HG02588 (cell line): ENCODE results near the gene ALDOC.
"Not testable (repeated sequence)": the region's sequence is repeated elsewhere in the genome, so short reads cannot be mapped to it uniquely, and the experiment has no call there.

ENCODE experiments used
- ATAC-seq: cut with Tn5 transposase; IDR thresholded peaks from one replicate; pipeline ENCODE4 v1.9.1; 2021; ENCODE audit warnings: mild to moderate bottlenecking, moderate library complexity; ENCODE audit not compliant: unreplicated experiment

ALDOC gene

DNA sequence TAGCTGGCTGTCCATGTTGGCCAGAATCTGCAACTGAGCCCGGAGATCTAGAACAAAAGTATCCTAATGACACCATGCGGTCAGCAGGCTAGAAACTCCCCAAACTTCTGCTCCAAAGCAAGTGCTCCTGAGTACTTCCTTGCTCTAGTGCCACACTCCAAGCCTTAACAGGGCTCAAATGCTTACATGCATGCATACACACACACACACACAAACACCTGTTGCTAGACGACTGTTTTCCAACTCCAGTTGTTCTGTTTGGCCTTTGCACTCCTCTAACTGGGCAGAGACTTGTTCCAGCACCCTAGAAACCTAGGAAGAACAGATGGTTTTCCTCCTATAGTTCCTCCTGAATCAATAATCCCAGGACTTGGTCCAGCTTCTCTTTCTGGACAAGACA, 7.7 kb upstream of the ALDOC start:
- ATAC-seq = no peak

DNA sequence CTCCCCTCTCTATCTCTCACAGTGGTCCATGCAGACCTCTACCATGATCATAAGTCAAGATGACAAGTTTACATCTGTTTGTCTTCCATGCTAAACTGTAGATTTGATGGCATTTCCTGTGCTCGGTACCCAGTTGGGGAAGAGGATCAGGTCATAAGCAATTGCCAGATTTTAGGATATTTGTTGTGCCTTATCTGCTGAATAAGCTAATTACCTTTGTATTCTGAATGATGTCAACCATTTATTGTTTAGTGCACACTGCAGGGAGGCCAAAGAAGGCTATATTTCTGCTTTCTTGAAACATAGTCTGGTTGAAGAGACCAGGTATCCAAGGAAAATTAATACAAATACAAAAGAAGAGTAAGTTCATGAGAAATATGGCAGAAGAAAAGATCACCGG, 5.8 kb upstream of the ALDOC start:
- no peak for ATAC-seq

DNA sequence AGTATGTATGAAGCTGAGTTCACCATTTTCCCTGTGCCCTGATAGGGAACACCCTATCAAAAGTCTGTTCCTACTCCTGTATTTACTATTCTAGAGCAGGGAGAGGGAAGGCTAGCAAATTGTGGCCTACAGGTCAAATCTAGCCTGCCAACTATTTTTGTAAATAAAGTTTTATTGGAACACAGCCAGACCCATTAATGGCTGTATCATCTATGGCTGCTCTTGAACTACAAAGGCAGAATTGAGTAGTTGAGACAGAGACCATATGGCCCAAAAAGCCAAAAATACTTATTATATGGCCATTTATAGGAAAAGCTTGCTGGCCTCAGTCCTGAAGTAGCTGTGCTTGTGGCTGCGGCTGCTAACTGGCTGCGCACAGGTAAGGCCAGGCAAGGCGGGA, 4.3 kb upstream of the ALDOC start:
- no peak for ATAC-seq

DNA sequence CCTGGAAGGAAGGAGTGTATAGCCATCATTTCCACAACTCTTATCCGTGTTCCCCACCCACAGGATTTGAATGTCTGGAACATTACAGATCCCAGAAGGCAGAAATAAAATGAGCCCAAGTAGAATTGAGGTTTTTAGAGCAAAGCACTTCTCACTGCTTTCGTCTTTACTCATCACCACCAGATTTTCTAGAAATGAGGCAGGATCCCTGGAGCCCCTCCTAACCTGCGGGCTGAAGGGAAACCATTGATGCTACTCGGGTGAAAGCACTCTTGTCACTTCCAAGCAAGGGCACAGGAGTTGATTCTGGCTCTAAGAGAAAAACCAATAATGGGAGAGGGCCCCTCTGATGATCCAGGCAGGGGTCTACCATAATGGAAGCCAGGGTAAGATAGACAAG, 2.8 kb upstream of the ALDOC start:
- ATAC-seq = no peak

DNA sequence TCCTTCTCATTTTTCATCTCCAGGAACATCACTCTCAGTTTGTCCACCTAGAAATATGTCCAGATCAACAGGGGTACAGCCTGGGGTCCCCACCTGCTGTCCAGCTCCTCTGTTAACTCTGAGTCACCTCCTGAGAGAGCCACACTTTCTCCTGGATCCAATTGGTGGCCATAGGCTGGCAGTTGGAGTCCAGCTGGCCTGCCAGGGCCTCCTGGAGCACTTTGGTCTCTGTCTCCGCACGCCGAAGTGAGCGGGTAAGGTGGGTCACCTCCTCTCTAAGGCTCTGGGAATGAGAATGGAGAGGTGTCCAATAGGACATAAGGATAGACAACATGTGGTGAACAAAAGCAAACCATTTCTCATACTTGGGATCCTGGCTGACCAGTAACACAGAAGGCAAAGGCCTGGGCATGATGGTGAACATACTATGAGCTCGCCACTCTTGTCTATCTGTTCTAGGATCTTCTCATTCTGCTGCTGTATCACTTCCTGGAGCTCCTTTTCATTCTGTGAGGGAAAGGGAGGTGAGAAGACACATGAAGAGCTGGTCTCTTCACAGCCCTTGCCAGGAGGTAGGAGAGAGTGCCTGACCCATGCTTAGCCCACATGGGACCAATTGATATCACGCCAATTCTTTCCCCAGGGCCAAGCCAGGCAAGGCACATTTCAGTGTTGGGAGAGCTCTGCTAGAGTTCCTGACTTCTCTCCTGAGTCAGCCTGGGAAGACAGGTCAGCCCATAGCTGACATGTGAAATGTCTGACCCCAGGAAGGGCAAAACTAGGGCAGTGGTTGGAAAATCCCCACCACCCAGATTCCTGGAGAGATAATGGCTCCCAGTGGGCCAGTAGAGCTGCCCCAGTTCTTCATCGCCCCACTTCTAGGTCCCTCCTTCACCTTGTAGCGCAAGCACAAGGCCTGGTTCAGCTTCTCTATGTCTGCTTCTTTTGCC, 1.8 kb upstream of the ALDOC start:
- no peak for ATAC-seq

DNA sequence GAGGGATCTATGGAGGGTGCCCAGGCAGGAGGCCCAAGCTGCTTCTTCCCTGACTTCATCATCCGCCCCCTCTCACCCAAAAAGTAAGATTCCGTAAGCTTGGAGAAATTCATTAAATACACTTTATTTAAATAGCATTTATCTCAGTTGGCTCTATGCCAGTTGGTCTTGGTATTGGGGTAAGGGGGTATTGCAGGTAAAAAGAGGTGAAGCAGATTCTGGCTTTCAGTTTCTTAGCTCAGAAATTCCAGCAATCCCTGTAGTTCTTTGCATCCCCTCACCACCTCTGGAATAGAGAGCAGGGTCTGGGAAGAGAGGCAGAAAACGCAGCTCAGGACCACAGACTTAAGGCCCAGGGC, 750 bp upstream of the ALDOC start:
- no peak for ATAC-seq

DNA sequence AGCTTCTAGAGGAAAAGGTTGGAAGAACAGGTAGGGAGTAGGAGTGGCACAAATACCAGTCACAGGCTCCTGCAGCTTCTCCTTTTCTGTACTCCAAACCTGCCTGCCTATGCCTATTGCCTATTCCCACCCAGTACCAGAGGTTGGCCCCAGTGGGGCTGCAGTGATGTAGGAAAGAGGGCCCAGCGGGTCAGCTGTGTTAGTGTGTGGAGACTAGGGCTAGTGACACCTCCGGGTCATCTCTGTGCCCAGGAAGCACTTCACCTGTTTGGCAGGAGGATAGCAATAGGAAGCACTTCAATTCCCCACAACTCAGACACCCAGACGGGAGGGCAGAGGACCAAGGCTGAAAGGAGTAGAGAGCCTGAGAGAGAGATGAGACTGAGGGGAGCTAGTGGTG, 679 bp downstream of the ALDOC start:
- ATAC-seq = not testable (repeated sequence)

DNA sequence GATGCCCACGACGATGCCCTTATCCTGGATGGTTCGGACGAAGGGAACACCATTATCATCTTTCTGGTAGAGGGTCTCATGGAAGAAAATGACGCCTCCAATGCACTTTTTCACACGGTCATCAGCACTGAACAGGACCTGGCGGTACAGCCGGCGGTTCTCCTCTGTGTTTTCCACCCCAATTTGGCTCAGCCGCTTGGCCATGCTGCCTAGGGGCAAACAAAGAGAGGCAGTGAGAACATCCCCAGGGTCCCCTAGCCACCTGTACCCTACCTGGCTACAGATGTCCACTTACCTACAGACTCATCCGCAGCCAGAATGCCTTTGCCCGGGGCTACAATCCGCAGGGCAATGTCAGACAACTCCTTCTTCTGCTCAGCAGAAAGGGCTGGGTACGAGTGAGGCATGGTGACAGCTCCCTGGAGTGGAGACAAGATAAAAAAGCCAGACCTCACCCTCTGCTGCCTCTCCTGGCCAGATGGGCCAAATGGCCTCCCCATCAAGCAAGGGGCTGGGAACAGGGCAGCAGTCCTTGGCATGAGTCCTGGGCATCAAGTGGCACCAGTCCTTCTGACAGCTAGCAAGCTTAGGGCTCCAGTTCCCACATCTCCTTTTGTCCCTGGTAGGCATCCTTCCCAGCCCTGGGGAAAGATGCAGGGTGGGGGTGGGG, 1.4 kb downstream of the ALDOC start:
- no peak for ATAC-seq

DNA sequence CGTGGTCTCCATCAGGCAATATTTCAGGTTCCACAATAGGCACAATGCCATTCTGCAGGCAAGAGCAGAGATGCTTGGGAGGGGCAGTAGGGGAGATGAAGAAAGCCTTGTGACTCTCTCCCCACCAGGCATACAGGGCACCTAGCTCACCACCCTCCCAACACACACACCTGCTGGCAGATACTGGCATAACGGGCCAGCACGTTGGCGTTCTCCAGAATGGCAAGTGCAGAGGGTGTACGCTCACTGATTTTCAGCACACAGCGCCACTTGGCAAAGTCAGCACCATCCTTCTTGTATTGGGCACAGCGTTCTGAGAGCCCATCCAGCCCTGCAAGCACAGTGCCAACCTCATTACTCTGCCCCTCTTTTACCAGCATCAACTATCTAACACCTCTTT, 2.2 kb downstream of the ALDOC start:
- ATAC-seq = no peak

DNA sequence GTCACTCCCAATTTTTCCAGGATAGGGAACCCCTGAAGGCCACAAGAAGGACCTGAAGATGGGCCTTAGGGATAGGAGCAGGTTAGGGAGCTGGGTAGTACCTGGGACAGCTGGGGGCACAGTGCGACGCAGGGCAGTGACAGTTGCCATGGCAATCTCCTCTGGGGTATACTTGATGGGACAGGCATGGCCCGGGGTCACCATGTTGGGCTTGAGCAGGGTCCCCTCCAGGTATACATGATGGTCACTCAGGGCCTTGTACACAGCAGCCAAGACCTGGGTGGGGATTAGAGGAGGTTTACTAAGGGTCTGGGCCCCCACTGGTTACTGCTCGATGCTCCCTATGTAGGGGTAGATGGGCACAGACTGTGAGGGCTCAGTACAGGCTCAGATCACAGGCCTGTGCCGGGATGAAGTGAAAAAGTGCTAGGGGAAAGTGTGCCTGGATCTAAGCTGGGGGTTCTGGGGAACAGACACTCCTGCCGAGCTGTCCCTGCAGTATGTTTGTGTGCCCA, 2.7 kb downstream of the ALDOC start:
- no peak for ATAC-seq

DNA sequence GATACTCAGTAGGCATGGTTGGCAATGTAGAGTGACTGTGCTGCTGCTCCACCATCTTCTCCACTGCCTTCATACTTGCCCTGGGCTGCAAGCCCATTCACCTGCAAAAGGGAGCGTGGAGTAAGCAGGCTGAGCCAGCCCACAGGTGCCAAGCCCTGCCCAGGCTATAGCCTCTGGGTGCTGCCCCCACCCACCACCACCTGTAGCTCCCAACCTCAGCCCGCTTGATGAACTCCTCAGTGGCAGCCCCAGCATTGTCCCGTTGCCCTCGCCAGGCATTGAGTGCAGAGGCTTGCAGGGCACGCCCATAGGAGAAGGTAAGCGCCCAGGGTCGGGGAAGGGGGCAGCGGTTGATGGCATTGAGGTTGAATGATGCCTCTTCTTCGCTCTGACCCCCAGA, 3.2 kb downstream of the ALDOC start:
- no peak for ATAC-seq

DNA sequence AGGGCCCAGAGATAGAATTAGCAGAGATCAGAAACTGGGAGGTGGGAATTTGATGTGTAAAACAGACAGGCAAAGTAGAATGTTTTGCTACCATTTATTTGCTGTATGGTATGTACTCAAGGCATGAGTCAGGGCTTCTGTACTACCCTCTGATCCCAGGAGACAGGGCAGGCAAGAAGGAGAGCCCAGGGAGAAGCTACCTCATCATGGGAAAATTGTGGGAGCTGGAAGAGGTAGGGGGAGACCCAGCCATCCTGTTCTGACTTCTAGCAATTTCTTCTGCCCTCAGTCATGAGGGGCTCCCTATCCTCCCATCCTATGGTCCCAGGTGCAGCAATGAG, 3.7 kb downstream of the ALDOC start:
- no peak for ATAC-seq

DNA sequence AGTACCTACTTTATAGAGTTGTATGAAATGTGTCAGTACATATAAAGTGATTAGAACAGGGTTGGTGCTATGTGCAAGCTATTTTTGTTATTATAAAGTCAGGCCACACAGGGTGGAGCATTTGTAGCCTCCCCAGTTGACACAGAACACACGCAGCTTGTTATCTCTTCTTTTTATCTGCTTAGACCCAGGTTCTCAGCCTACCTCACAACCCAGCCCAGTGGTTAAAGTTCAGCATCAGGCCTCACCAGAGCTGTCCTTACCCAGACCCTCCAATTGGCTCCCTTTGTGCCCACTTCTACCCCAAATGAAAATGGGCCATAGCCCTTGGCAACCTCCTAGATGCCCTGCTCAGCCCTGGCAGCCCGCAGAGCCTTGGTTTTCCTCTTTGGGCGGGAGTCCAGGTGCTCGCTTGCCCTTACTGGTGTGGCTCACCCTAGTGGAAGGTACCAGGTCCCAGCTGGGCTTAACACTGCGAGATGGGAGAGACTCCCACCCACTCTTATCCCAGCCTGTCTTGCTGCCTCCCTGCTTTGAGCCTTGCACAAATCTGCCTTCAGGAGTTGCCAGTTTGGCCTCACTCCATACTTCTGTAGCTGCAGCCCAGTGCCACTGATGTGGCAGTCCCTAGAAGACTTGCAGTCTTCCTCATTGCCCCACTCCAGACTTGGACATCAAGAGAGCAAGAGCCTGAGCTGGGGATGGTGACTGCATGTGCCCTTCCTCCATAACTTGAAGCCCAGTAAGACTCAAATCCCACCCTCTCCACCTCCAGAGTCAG, 4.2 kb downstream of the ALDOC start:
- ATAC-seq = no peak

DNA sequence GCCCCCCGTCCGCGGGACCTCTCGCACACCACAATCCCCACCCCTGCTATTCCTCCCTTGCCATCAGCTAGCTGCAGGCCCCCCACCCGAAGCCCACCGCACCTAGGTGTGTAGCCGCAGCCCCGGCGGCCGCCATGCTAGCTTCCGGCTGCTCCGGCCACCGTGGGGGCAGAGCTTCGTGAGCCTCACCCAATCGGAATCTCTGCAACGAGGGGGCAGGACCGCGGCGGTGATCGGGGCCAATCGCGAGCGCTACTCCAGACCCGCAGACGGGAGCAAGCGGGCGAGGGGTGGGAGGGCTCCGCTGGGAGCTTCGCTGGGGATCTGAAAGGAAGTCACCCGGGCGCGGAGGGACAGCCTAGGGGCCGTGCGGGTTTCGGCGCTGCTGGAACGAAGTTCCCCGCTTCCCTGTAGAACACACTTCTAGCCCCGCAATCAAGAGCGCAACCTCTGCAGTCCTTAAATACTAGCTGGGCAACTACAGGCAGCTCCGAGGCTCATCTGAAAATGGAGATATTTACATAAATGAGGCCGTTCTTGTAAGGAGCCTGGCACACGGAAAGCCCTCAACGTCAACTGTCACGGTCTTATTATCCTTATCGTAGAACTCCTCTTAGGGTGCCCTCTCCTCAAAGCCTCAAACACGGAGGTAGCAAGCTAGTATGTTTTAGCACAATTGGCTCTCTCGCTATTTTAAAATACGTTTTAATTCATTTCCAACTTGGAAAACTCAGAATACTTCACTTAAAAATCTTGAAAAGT, 5.2 kb downstream of the ALDOC start, which contains the start of gene PIGS:
Gene PIGS, minus strand, starts transcription at position 164 of the 762 bp plus-strand sequence. Its CDS starts 28 bp downstream, at position 136.
- ATAC-seq = peak; percentile 86

DNA sequence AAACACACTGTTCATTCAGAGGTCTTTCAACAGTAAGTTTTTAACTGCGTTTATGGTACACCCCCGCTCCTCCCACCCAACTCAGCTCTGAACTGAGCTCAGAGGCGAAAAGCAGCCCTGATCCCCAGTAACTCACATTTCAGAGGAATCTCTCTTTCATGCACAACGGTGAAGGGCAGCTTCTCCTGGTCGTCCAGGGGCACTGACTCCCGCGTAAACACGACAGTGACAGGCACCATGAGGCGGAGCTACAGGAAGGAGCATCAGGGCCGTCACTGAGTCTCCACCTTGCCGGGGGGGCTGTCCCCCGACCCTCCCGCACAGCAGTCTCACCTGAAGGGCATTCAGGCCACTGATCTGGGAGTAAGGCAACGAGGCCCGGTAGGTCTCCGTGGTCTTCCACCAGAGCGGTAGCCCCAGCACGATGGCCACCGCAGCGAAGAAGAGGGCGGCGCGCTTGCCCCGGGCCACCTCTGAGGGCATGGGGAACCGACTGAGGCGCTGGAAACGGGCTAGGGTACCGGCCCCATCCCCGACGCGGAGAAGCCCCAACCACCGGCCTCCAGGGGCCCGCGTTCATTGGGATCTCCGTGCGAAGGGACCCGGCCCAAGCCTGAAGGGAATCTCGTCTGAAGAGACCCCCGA, 5.9 kb downstream of the ALDOC start:
- ATAC-seq = peak; percentile 33

DNA sequence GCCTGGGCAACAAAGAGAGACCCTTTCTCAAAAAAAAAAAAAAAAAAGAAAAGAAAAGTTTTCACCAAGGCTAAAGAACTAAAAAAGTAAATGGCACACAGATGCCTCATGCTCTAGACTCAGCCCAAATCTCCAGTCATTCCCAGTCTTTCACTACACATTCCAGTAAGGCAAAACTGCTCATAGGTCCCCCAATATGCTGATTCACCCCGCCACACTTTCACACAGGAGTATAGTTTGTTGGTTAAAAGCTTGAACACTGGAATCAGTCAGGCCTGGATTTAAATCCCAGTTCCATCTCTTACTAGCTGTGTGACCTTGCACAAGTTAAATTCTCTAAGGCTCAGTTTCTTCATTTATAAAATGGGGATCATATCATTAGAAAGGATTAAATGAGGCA, 7.2 kb downstream of the ALDOC start:
- no peak for ATAC-seq

DNA sequence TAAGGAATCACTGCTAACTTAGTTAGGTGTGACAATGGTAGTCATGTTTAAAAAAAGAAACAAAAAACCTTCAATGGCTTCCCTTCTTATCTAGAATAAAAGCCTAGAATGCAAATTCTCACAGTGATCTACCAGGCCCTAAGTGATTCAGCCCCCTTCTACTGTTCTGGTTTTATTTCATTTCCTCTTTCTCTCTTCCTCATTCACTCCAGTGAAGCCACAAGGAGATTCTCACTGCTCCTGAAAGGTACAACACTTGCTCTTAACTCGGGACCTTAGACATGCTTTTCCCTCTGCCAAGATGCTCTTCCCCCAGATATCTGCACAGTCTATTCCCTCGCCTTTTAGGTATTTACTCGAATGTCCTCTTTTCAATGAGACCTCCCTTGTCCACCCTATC, 9.1 kb downstream of the ALDOC start:
- ATAC-seq = no peak

DNA sequence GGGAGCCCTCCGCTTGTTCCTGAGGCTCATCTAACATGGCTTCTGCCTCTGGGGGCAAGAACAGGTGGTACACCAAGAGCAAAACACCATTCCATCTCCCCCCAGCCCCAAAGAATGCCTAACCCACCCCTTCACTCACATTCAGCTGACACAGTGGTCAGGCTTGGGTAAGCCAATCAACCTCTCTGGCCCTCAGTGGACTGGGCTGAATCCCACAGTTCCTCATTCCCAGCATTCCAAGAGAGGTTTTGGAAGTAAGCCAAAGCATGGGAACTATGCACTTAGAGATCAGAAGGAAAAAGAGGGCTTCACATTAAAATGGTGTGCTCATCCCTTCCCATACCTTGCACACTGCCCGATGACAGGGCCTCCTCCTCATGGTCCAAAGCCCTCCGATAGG, 13.2 kb downstream of the ALDOC start:
- no peak for ATAC-seq

DNA sequence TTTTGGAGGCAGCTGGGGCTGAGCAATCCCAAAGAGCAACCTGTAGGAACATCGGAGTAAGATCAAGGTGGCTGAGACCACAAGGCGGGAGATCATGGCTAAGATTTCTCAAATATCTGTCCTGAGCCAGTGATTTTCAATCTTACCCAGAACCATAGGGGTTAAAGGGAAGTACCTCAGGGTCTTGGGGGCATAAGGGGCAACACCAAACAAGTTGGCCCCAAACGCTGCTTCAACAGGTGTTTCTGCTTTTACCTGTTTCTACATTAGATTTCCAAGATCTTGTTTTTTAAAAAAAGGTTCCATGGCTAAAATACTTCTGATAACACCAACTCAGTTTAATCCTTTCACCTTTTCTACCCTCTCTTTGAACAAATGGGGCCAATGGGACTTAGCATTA, 21.7 kb downstream of the ALDOC start:
- ATAC-seq = no peak

DNA sequence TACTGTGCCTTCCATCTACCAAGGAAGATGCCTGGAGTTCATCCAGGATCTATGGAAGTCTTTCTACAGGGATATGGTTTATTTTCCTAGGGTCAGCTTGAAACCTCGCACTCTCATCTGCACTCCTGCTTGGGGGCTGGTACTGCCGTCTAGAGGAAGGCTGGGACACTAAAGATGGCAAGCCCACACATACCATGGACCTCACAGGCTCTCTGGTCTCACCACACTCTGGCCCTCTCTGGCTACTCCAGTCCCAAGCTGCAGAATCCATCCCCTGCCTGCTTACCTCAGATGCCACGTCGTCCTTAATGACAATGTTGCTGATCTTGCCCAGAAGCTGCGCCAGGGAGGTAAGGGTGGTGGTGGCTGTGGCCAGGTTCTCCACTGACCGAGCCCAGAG, 22.1 kb downstream of the ALDOC start:
- ATAC-seq = no peak
